ENCODE data around the gene COG8.

DNA sequence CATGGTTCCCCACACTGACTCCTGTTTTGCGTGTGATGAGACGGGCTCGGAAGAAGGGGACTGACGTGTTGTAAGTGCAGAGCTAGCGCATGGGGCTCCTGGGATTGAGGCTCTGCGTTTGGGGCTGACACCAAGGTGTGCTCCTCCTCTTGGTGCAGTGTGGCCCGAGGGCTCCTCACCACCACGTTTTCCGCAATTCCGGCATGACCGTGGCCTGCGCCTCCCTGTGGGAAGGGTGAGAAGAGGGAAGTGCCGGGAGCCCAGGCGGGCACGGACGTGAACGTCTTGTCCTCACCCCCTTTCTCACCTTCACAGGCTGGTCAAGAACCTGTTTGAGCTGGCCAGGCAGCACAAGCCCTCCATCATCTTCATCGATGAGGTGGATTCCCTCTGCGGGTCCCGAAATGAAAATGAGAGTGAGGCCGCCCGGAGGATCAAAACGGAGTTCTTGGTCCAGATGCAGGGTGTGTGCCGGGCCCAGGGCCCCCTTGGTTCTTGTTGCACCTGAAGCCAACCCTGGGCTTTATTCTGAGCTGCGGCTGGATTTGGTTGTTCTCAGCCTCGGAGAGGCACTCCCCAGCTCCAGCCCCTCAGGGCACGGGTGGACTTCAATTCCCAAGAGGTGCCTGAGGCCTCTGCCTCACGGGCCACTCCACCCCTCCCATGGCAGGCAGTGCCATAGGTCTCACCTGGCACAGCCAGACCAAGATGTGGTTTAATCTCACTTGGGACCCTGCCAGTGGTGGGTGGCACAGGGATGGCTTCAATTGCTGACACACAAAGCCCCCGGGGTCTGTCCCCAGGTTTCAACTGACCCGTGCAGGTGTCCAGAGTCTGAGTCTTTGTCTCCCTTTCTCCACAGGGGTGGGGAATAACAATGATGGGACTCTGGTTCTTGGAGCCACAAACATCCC lies 19.3 kb downstream of the COG8 start:
- TF ChIP-seq FOXK1 (CRISPR knock-in tag; IDR thresholded peaks at IDR 0.05; ENCODE audit: borderline replicate concordance) (no peak), ZKSCAN1 (IDR thresholded peaks at IDR 0.05; ENCODE audit: low read depth, low read length) (no peak), DIDO1 (tag; IDR thresholded peaks at IDR 0.05; ENCODE audit: low read depth) (no peak), ZFP36 (IDR thresholded peaks at IDR 0.05; ENCODE audit: low read depth, low read length, partially characterized antibody) (no peak), NFYB (IDR thresholded peaks at IDR 0.05; ENCODE audit: extremely low read depth, insufficient read length) (no peak), FOXA1 (IDR thresholded peaks at IDR 0.05; ENCODE audit: borderline replicate concordance) (no peak), KLF16 (IDR thresholded peaks at IDR 0.05) (no peak), POLR3G (IDR thresholded peaks at IDR 0.05; ENCODE audit: extremely low read depth, insufficient read length, insufficient replicate concordance) (no peak), GABPA (tag; conservative IDR thresholded peaks at IDR 0.05; ENCODE audit: low read depth) (no peak)
- TF ChIP-seq, protein P1, sequence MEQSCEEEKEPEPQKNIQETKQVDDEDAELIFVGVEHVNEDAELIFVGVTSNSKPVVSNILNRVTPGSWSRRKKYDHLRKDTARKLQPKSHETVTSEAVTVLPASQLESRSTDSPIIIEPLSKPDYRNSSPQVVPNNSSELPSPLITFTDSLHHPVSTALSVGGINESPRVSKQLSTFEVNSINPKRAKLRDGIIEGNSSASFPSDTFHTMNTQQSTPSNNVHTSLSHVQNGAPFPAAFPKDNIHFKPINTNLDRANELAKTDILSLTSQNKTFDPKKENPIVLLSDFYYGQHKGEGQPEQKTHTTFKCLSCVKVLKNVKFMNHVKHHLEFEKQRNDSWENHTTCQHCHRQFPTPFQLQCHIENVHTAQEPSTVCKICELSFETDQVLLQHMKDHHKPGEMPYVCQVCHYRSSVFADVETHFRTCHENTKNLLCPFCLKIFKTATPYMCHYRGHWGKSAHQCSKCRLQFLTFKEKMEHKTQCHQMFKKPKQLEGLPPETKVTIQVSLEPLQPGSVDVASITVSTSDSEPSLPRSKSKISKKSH (CRISPR knock-in tag; IDR thresholded peaks at IDR 0.05) = no peak

Measured in K562 (cell line).